Right atrium auricular region (tissue), 2 donors: Measurements from ENCODE around the gene EML6. TPM values are rescaled to one million over a fixed set of nuclear protein-coding genes. Genes with fewer than 3 reads are reported as not detected.

Experiments
- DNase-seq: peaks from one replicate; pipeline ENCODE4 v3.0.0-alpha.2; 2019; ENCODE audit warnings: low spot score
- H3K27ac ChIP-seq, 2 donors: fragments of 200-600 bp; sonication (generic); 1 replicate in 1 of 2; 2 replicates in 1 of 2; pipeline ENCODE4 v1.5.1; 2016 to 2019
- H3K27me3 ChIP-seq, 2 donors: fragments of 200-600 bp; sonication (generic); one replicate each; pipeline versions ENCODE4 v1.5.1 to v1.6.0; 2017 to 2019
- H3K36me3 ChIP-seq: fragments of 200-600 bp; sonication (generic); one replicate; pipeline ENCODE4 v1.5.1; 2016
- H3K4me1 ChIP-seq, 2 donors: fragments of 200-600 bp; sonication (generic); one replicate each; pipeline versions ENCODE4 v1.5.1 to v1.6.0; 2017 to 2019
- H3K4me3 ChIP-seq, 2 donors: fragments of 200-600 bp; sonication (generic); 1 replicate in 1 of 2; 2 replicates in 1 of 2; pipeline ENCODE4 v1.5.1; 2017 to 2019; ENCODE audit warnings: mild to moderate bottlenecking in 1 of 2, moderate library complexity in 1 of 2
- H3K9me3 ChIP-seq, 2 donors: fragments of 200-600 bp; sonication (generic); one replicate each; pipeline ENCODE4 v1.5.1; 2019
- total RNA-seq, 2 donors: library from RNA; depleted of rRNA; stranded (reverse); fragments of >200 nt; gene quantifications; one replicate each; pipeline ENCODE4 v1.1.0, GENCODE V29; 2016
- TF ChIP-seq, protein P1 (sequence below), 2 donors: fragments of 200-600 bp; sonication (generic); IDR thresholded peaks; one replicate each; pipeline ENCODE4 v1.5.1; 2019; ENCODE audit warnings: antibody characterized with exemption in 2 of 2

EML6 gene
- total RNA-seq, 2 donors from 2014 or later, result 1.1 to 1.2 TPM

DNA sequence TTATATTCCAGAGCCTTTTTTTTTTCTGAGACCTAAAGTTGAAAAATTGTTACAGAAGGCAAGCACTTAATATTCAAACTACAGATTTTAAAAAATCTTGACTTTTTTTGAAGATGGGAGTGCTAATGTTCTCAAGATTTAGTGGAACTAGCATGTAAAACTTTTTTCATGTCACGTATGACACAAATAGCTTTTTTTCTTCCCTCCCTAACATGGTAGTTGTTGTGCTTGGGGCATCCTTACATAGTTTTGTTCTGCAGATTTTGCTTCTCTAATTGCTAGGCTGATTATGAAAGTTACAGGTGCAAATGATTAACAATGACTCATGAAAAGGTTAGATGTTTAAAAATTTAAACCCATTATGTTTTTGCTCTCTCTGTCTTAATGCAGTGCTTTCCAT is 3.0 kb downstream of the EML6 start:
- Histone ChIP-seq H3K4me1 (peaks cover 0 to 10% of the 10 kb centered on the region in 2 donors), H3K27me3 (no peaks in the 10 kb centered on the region), H3K4me3 (no peak overlapping the region), H3K36me3 (no peaks in the 10 kb centered on the region), H3K9me3 (no peaks in the 10 kb centered on the region), H3K27ac (no peak overlapping the region)
- TF ChIP-seq, protein P1, sequence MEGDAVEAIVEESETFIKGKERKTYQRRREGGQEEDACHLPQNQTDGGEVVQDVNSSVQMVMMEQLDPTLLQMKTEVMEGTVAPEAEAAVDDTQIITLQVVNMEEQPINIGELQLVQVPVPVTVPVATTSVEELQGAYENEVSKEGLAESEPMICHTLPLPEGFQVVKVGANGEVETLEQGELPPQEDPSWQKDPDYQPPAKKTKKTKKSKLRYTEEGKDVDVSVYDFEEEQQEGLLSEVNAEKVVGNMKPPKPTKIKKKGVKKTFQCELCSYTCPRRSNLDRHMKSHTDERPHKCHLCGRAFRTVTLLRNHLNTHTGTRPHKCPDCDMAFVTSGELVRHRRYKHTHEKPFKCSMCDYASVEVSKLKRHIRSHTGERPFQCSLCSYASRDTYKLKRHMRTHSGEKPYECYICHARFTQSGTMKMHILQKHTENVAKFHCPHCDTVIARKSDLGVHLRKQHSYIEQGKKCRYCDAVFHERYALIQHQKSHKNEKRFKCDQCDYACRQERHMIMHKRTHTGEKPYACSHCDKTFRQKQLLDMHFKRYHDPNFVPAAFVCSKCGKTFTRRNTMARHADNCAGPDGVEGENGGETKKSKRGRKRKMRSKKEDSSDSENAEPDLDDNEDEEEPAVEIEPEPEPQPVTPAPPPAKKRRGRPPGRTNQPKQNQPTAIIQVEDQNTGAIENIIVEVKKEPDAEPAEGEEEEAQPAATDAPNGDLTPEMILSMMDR (IDR thresholded peaks at IDR 0.05), result no peak
- DNase-seq, result no peak

DNA sequence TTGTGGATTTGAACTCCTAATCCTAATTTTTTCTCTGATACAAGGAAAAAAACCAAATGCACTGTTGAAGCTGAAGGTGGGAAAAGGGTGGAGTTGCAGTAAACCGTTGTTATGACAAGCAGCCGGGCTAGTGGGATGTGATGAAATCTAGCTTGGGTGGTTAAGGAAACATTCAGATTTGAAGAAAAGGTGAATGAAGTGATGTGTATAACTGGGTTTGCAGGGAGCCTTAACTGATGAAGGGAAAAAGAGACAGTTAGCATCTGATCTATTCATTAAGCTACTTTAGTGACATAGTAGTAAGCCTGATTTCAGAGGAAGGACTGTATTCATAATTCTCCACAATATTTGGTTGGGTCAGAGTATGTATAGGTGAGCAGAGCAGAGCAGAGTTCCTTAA is 3.5 kb downstream of the EML6 start:
- no peak overlapping the region for H3K27ac ChIP-seq
- TF ChIP-seq, protein P1 (IDR thresholded peaks at IDR 0.05), result no peak

DNA sequence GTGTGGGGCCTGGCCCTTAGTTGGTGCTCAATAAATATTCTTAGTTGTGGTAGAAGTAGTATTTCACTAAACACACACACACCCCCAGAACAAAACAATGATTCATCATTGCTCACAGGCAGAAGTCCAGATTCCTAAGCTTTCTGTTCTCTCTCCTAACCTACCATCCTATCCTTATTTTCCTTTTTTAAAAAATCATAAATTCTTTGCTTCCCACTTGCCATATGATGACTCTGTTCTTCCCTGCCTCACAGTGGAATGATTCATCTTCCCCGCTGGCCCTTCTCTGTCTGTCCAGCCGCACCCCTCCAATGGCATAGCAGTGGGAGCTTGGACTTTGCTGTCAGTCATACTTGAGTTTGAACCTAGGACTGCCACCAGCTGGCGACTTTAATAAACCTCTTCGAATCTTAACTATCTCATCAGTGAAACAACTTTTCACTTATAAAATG is 5.2 kb downstream of the EML6 start:
- H3K4me1 ChIP-seq, result peaks cover 0 to 10% of the 10 kb centered on the region in 2 donors
- H3K27ac ChIP-seq, result no peak overlapping the region
- H3K27me3 ChIP-seq, result no peaks in the 10 kb centered on the region
- H3K4me3 ChIP-seq, result no peak overlapping the region
- H3K9me3 ChIP-seq, result peaks cover 0 to 13% of the 10 kb centered on the region in 2 donors
- no peaks in the 10 kb centered on the region for H3K36me3 ChIP-seq
- TF ChIP-seq, protein P1 (IDR thresholded peaks at IDR 0.05), result no peak
- no peak for DNase-seq

More for the DNA sequence above, 3.5 kb downstream of the EML6 start:
- Histone ChIP-seq H3K27me3 (no peaks in the 10 kb centered on the region), H3K4me1 (peaks cover 0 to 10% of the 10 kb centered on the region in 2 donors), H3K4me3 (no peak overlapping the region), H3K36me3 (no peaks in the 10 kb centered on the region), H3K9me3 (peaks cover 0 to 2% of the 10 kb centered on the region in 2 donors)
- no peak for DNase-seq

DNA sequence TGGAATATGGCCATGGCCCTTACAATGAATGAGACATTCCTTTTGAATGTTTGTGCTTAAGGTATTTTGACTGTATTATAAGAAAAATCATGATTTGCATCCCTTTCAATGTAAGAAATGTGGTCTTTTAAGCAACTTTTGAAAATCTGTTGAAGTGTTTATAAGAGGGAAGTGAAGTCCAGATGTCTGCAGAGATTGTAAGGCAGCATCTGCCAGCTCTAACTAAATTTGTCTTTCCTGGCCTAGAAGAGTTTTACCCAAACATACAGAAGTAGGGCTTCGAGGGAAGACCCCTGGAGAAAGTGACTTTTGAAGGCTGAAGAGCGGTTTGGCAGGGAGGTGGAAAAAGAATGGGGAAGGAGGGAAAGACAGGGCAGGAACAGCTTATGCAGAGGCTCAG is 12.2 kb downstream of the EML6 start:
- Histone ChIP-seq H3K9me3 (peaks cover 0 to 13% of the 10 kb centered on the region in 2 donors), H3K36me3 (no peaks in the 10 kb centered on the region), H3K27me3 (no peaks in the 10 kb centered on the region), H3K4me3 (no peak overlapping the region), H3K27ac (no peak overlapping the region), H3K4me1 (no peaks in the 10 kb centered on the region)
- DNase-seq, result no peak
- TF ChIP-seq, protein P1 (IDR thresholded peaks at IDR 0.05), result no peak

DNA sequence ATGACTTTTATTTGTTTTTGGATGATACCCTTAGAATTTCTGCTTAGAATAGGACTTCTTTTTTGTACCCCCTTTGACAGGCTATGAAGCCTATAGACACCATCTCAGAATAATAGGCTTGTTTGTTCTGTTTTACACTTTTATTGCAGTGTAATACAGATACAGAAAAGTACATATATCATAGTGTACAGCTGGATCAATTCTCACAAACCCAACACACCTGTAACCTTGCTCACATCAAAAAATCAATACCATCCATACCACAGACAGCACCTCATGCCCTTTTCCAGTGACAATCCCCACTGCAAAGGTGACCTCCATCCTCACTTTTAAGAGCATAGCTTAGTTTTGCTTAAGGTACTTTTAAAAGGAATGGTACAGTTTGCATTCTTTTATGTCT is 14.8 kb downstream of the EML6 start:
- H3K27ac ChIP-seq, result no peak overlapping the region
- no peaks in the 10 kb centered on the region for H3K9me3 ChIP-seq
- no peak overlapping the region for H3K4me3 ChIP-seq
- H3K4me1 ChIP-seq, result no peaks in the 10 kb centered on the region
- TF ChIP-seq, protein P1 (IDR thresholded peaks at IDR 0.05), result no peak
- DNase-seq, result no peak
- H3K27me3 ChIP-seq, result no peaks in the 10 kb centered on the region
- no peaks in the 10 kb centered on the region for H3K36me3 ChIP-seq

DNA sequence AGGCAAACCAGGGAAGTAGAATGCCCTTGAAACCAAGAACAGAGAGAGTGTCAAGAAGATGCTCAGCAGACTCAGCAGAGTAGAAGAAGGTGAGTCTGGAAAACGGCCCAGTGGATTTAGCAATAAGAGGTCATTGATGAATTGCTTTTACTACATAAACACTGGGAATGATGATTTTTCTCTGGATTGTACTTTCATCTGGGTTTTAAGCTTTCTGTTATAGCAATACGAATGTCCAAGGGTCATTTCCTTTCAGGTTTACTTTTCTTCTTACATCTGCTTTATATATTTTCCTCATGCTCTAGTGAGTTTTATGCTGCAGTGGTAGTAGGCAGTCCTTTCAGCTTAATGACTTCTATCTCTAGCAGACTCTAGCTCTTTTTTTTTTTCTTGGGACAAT is 16.9 kb downstream of the EML6 start:
- no peaks in the 10 kb centered on the region for H3K36me3 ChIP-seq
- no peaks in the 10 kb centered on the region for H3K9me3 ChIP-seq
- H3K27me3 ChIP-seq, result no peaks in the 10 kb centered on the region
- H3K27ac ChIP-seq, result no peak overlapping the region
- H3K4me1 ChIP-seq, result no peaks in the 10 kb centered on the region
- DNase-seq, result no peak
- H3K4me3 ChIP-seq, result no peak overlapping the region
- TF ChIP-seq, protein P1 (IDR thresholded peaks at IDR 0.05), result no peak
